SH-SY5Y (cell line): ENCODE data around the gene TMEM139.

Experiments
- GATA2 ChIP-seq: IDR thresholded peaks from 2 replicates; pipeline ENCODE4 v1.6.1; 2011; ENCODE audit warnings: mild to moderate bottlenecking, low read depth, low read length
- GATA3 ChIP-seq: IDR thresholded peaks from 2 replicates; pipeline ENCODE4 v1.6.1; 2011; ENCODE audit warnings: low read depth, mild to moderate bottlenecking, low read length, moderate library complexity

DNA sequence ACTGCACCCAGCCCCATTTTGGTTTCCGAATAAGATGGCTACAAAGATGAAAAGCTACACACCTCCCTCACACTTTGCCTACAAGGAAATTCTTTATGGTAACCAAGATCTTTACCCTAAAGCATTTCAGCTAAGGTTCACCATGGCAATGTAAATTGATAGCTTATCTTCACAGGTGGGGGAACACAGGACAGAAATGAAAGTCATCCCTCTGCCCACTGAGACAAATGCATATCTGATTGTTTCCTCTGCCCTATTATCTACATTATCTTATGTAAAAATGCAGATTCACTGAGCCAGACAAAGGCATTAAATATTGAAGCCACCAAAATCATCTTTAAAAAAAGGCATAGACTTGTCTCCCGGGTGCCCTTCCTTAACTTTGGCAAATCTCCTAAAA is 3.2 kb upstream of the TMEM139 start:
- TF ChIP-seq GATA2 (no peak), GATA3 (no peak)
